HG03025 (cell line): ENCODE results near the gene XYLT2.

Source experiments
- ATAC-seq: cut with Tn5 transposase; IDR thresholded peaks from one replicate; pipeline ENCODE4 v1.9.1; 2021; ENCODE audit warnings: mild to moderate bottlenecking, moderate library complexity; ENCODE audit not compliant: unreplicated experiment, low FRiP score

Gene XYLT2

GRCh38 chr17:50361561-50362480, 15.9 kb downstream of the XYLT2 start:
- no peak for ATAC-seq

DNA sequence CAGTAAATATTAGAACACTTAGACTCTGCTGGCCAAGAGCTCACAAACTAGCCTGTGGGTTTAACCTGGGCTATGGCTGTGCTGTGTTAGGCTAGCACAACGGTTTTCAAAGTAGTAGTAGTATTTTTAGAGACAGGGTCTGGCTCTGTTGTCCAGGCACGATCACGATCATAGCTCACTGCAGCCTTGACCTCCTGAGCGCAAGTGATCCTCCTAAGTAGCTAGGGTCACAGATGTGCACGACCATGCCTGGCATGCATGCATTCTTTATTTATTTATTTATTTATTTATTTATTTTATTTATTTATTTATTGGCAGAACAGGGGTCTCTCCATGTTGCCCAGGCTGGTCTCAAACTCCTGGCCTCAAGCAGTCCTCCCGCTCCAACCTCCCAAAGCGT, 16.7 kb downstream of the XYLT2 start:
- no peak for ATAC-seq

GRCh38 chr17:50363217-50364060, 17.5 kb downstream of the XYLT2 start:
- no peak for ATAC-seq

- no peak for ATAC-seq
These were observed 18.1 kb downstream of the XYLT2 start for GRCh38 chr17:50364061-50364458.

GRCh38 chr17:50364715-50365114, 18.8 kb downstream of the XYLT2 start:
- ATAC-seq = no peak

DNA sequence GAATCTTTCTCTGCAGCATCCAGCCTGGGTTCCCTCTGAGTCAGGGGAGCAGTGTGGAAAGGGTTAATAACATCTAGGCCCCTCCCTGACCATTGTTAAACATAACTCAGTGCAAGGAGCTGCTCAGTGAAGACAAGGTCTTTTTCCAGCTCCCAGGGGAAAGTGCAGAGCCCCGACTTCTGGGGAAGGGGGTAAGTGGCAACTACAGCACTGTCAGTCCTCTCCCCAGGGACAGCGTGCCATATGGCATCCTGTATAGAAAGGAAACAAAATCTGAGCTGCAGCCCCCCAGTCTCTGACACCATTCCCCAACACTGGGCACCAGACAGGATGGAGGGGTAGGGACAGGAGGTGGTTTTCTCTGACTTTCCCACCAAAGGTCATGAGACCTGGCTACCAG, 19.2 kb downstream of the XYLT2 start:
- ATAC-seq = no peak

GRCh38 chr17:50365649-50366393, 19.9 kb downstream of the XYLT2 start:
- no peak for ATAC-seq

DNA sequence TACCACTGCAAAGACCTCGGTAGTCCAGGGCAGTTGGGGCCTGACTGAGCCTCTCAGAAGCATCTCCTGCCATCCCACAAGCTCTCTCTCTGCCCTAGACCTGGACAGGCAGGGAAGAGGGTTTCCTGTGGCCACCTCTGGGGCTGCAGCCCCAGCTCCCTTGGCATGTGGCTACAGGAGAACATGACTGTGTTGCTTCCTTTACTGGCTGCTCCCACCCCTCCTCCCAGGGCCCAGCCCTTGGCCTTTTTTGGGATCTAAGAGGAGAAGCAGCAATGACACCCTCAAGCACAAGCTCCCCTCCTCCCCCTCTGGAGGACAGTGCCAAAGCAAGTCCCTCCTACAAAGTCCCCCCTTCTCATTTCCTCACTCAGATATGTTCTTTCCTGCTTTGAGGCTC, 21.5 kb downstream of the XYLT2 start:
- no peak for ATAC-seq

DNA sequence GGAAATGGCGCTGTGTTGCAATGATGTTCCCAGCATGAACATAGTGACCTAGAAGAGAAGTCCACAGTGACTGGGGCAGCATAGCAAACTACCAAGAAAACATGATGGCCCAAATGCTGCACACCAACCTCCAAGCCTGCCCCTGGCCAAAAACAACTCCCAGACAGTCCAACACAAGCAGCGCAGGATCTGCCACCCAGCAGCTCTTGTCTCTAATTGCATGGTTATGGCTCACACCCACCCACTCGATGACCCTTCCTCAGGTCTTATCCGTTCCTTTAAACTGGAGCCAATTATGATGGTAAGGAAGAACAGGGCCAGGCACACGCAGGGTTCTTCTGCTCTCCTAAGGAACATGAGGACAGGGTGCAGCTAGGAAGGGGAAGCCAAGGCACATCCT, 24.1 kb downstream of the XYLT2 start:
- ATAC-seq = no peak

- no peak for ATAC-seq
These were observed 25.6 kb downstream of the XYLT2 start for GRCh38 chr17:50371526-50371925.

DNA sequence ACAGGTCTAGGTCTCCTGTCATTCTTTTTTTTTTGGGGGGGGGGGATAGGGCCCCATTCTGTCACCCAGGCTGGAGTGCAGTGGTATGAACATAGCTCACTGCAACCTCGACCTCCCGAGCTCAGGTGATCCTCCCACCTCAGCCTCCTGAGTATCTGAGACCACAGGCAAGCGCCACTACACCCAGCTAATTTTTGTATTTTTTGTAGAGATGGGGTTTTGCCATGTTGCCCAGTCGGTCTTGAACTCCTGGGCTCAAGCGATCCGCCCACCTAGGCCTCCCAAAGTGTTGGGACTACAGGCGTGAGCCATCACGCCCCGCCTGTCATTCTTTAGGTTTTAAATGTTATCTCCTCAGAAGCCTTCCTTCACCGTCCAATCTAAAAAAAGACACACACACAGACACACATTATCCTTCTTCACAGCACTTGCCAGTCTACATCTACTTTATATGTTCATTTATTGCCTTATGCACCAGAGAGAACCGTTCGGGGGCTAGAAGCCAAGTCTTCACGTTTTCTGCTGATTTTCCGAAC, 26.4 kb downstream of the XYLT2 start:
- no peak for ATAC-seq

DNA sequence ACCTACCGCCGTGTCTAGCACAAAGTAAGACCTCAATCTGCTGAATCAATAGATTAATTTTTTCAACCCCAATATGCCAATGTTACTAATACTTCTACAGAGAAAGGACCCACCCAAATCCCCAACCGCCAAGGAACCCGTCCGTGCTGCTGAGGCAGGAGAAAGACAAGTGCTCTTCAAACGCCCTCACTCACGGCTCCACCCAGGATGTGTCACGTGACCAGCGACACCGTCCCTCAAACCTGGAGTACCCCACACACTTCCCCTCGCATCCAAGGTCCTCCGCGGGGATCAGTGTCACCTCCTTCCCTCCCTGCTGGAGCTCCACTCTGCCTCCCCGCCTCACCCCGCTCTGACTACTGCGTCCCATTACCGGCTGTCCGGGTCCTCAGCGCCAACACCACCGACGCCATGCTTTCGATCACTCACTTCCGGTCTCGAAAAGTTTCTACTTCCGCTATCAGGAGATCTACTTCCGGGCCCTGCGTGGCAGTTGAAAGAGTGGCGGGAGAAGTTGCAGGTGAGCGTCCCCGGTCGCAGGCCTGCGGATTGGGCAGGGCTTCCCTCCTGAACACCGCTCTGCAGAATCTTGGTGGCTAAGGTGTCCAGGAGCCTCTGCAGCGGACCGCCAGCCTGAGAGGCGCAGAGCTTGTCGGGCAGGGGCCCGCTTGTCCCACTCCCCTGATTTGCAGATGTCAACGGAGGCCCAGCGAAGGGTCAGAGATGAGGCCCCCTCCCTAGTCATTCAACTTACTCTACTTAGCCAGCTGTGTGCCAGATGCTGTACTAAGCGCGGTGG, 27.0 kb downstream of the XYLT2 start, which contains the start of the genes EME1 and MRPL27:
Gene EME1 (plus strand): TSS at position 472 of the 799 bp plus-strand sequence. CDS start 1,980 bp downstream, outside the sequence.
Gene MRPL27 (minus strand): TSS at position 427 of the 799 bp plus-strand sequence. CDS start 14 bp downstream, at position 413.
- ATAC-seq = peak; percentile 94

- ATAC-seq = no peak
These were observed 27.8 kb downstream of the XYLT2 start for GRCh38 chr17:50373705-50374104.

GRCh38 chr17:50375858-50376538, 30.1 kb downstream of the XYLT2 start:
- ATAC-seq = no peak

DNA sequence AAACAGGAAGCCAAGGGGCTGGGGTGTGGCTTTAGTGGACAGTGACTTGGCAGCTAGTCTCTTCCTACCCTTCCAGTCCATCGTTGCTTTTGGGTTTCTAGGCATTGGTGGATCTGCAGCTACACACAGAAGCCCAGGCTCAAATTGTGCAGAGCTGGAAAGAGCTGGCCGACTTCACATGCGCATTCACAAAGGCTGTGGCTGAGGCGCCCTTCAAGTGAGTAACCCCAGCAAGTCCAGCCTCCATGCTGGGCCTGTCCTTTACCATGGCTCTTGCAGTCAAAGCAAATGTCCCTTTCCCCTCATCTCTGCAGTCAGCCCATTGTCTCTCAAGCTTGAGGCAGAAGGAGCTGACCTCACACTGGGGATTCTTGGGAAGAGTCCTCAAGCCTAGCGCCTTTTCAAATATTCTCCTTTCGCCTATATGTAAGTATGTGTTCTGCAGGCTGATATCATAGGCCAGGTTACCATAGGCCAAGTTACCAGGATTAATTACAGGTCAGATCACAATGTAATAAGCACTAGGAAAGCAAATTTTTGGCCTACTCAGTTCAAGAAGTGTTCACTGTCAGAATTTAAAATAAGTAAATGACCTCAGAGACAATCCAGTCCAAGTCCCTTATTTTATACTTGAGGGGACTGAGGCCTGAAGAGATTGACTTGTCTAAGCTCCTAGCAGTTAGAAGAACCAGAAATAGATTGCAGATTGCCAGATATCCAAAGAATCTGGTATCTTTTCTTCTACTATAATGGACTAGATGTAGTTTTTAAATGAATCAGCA, 33.6 kb downstream of the XYLT2 start:
- no peak for ATAC-seq

- no peak for ATAC-seq
These were observed 34.7 kb downstream of the XYLT2 start for GRCh38 chr17:50380369-50381259.

DNA sequence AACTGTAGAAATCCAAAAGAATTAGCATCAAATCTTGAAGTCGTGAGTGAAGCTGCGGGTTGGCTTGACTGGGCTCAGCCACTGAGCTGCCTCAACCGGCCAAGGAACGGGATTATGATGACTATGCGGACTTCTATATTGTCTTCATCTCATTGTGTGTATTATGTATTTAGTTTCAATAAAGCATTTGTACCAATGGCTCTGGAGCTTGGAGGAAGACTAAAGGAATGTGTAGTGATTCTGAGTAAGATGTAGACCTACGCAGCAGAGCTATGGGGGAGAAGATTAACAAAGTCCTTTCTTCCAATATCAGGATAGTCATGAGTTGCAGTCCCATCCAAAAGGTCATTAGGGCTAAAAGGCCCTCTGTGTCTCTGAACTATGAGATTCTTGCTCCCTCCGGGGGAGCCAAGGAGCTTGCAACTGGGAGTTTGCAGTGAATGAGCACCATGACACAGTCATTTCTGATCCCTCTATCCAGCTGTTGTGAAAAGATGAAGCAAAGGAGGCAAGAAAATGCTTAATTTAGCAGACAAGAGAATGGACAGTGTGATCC, 35.4 kb downstream of the XYLT2 start:
- ATAC-seq = no peak
